Nephron (organoid): ENCODE measurements around the gene ADRA1B.
"Not testable (repeated sequence)": the region's sequence is repeated elsewhere in the genome, so short reads cannot be mapped to it uniquely, and the experiment has no call there.

Source experiments
- H3K27ac Mint-ChIP-seq, 3 experiments: 2 replicates each; pipeline ENCODE4 v1.8.0; 2020; ENCODE audit warnings: mixed read lengths in 3 of 3, mild to moderate bottlenecking in 2 of 3, moderate library complexity in 1 of 3
- H3K27me3 Mint-ChIP-seq: 2 replicates; pipeline ENCODE4 v1.8.0; 2021; ENCODE audit warnings: low read depth, mild to moderate bottlenecking, moderate library complexity, mixed read lengths
- H3K36me3 Mint-ChIP-seq: 2 replicates; pipeline ENCODE4 v1.8.0; 2020; ENCODE audit warnings: low read depth, mixed read lengths
- H3K4me1 Mint-ChIP-seq: 2 replicates; pipeline ENCODE4 v1.8.0; 2020; ENCODE audit warnings: mixed read lengths
- H3K4me3 Mint-ChIP-seq, 3 experiments: 2 replicates each; pipeline ENCODE4 v1.8.0; 2020; ENCODE audit warnings: mild to moderate bottlenecking in 3 of 3, mixed read lengths in 3 of 3, moderate library complexity in 2 of 3
- H3K9me3 Mint-ChIP-seq: 2 replicates; pipeline ENCODE4 v1.8.0; 2020; ENCODE audit warnings: mixed read lengths
- CTCF ChIP-seq, 3 experiments: fragments of 200-600 bp; sonication (generic); IDR thresholded peaks; one replicate each; pipeline ENCODE4 v1.5.0; 2021; ENCODE audit warnings: antibody characterized with exemption in 3 of 3; ENCODE audit not compliant: unreplicated experiment in 3 of 3

Gene ADRA1B

DNA sequence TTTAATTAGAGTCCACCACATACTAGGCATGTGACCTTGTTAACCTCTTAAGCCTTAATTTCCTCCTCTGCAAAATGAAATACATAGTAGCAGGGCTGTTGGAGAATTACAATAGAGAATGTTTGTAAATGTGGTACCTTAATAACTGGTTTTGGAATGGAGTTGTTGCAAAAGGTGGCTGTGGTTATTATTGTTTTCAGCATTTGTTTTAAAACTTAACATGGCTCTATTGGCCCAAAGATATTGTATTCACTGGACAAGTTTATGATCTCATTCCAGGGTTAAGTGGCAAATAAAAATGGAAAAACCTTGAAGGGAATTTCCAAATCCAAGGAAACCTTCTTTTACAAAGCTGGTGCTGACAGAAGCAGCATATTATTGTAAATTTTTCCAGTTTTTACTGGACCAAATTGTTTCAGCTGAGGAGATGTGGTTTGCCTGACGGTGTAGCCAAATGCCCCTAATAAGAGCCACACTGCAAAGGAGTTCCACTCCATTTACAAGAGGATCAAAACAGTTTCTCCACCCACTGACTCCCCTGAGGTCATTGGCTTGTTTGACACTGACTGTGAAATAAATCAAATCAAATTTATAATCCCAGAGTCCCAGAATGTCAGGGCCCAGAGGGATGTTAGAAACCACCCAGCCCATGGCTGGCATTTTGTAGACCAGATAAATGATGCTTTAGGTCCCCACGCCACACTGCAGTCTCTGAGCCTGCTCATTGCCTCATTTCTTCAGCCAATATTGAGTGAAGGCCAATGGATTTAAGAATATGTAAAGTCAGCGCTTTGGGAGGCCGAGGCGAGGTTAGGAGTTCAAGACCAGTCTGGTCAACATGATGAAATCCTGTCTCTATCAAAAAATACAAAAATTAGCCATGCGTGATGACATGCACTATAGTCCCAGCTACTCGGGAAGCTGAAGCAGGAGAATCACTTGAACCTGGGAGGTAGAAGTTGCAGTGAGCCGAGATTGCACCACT is 45.2 kb downstream of the ADRA1B start:
- TF ChIP-seq CTCF (IDR thresholded peaks at IDR 0.05; ENCODE audit: unreplicated experiment in 3 of 3), result no peak
- no peak overlapping the region for H3K4me3 Mint-ChIP-seq
- no peaks in the 10 kb centered on the region for H3K4me1 Mint-ChIP-seq
- H3K27ac Mint-ChIP-seq, result no peak overlapping the region
- H3K9me3 Mint-ChIP-seq, result no peaks in the 10 kb centered on the region
- H3K36me3 Mint-ChIP-seq, result no peaks in the 10 kb centered on the region
- peaks cover 32% of the 10 kb centered on the region for H3K27me3 Mint-ChIP-seq

- no peaks in the 10 kb centered on the region for H3K36me3 Mint-ChIP-seq
- no peaks in the 10 kb centered on the region for H3K9me3 Mint-ChIP-seq
- peaks cover 39% of the 10 kb centered on the region for H3K27me3 Mint-ChIP-seq
- no peak overlapping the region for H3K27ac Mint-ChIP-seq
- no peak overlapping the region for H3K4me3 Mint-ChIP-seq
- H3K4me1 Mint-ChIP-seq, result no peaks in the 10 kb centered on the region
- TF ChIP-seq CTCF (IDR thresholded peaks at IDR 0.05; ENCODE audit: unreplicated experiment in 3 of 3), result no peak
These were observed 45.9 kb downstream of the ADRA1B start for GRCh38 chr5:159962214-159962613.

- Mint-ChIP-seq H3K36me3 (no peaks in the 10 kb centered on the region), H3K9me3 (no peaks in the 10 kb centered on the region), H3K4me1 (no peaks in the 10 kb centered on the region), H3K4me3 (no peak overlapping the region), H3K27me3 (peaks cover 57% of the 10 kb centered on the region), H3K27ac (no peak overlapping the region)
- no peak for TF ChIP-seq CTCF (IDR thresholded peaks at IDR 0.05; ENCODE audit: unreplicated experiment in 3 of 3)
These were observed 47.7 kb downstream of the ADRA1B start for GRCh38 chr5:159963935-159964334.

DNA sequence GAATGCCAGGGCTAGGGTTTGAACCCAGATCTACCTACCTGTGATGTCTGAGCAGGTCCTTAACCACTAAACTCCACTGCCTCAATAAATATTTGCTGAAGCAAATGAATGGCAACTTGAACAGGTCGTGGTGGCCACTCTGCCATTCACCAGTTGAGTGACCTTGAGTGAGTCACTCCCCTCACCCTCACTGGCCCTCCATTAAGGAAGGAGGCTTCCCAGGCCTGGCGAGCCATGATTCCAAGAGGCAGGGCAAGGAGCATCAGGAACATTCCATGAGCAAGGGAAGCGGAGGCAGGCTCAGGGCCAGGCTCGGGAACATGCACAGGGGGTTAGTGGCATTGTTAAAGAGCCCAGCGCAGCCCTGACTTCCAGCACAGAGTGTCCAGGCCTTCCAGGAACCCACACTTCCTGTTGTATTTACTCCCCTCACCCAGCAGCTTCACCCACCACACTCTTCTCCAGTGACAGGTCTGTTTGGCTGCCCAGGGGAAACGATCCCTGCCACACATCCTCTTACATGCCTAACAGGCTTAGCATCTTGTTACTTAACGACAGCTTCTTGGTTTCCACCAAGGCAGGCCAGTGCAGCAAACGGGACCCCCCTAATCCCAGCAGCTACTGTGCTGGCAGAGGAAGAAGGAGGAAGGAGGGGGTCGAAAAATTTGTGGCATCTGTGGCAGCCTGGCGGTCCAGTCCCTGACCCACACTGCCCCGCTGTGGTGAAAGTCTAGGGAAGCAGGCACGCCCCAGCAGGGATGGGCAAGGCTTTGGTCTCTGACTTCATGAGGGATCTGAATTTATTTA is 49.0 kb downstream of the ADRA1B start:
- no peak overlapping the region for H3K27ac Mint-ChIP-seq
- H3K9me3 Mint-ChIP-seq, result no peaks in the 10 kb centered on the region
- H3K27me3 Mint-ChIP-seq, result peaks cover 69% of the 10 kb centered on the region
- no peak overlapping the region for H3K4me3 Mint-ChIP-seq
- no peaks in the 10 kb centered on the region for H3K36me3 Mint-ChIP-seq
- peak; percentile 70 to 75 (median 71) for TF ChIP-seq CTCF (IDR thresholded peaks at IDR 0.05; ENCODE audit: unreplicated experiment in 3 of 3)
- H3K4me1 Mint-ChIP-seq, result no peaks in the 10 kb centered on the region

GRCh38 chr5:159965838-159966128 is 49.5 kb downstream of the ADRA1B start:
- H3K27ac Mint-ChIP-seq, result not testable (repeated sequence)
- H3K27me3 Mint-ChIP-seq, result peaks cover 74% of the 10 kb centered on the region

DNA sequence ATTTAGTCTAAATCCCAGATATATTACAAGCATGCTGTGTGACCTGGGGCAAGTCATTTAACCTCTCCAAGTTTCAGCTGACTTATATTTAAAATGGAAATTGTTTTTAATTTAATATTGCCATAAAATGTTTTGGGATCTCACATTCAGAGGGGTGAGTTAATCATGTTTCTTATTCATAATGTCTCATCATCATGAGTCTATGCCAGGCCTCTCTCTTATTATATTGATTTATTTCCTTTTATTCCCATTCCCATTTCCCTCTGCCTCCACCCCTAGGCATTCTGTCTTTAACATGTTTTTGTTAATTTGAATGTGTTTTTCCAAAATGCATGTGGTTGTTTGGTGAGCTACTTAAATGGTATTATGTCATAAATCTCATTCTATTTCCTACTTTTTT is 53.7 kb downstream of the ADRA1B start:
- H3K36me3 Mint-ChIP-seq, result no peaks in the 10 kb centered on the region
- H3K4me3 Mint-ChIP-seq, result no peak overlapping the region
- H3K9me3 Mint-ChIP-seq, result no peaks in the 10 kb centered on the region
- peaks cover 4% of the 10 kb centered on the region for H3K4me1 Mint-ChIP-seq
- no peak overlapping the region for H3K27ac Mint-ChIP-seq
- no peak for TF ChIP-seq CTCF (IDR thresholded peaks at IDR 0.05; ENCODE audit: unreplicated experiment in 3 of 3)
- peaks cover 94% of the 10 kb centered on the region for H3K27me3 Mint-ChIP-seq

More at GRCh38 chr5:159965838-159966128, 49.5 kb downstream of the ADRA1B start:
- H3K36me3 Mint-ChIP-seq, H3K4me1 Mint-ChIP-seq, H3K9me3 Mint-ChIP-seq, H3K4me3 Mint-ChIP-seq: not testable (repeated sequence)
